COLO829 (cell line): ENCODE data around the gene MAP2K7.
"Not testable (repeated sequence)": the region's sequence is repeated elsewhere in the genome, so short reads cannot be mapped to it uniquely, and the experiment has no call there.

ENCODE experiments used
- DNase-seq: peaks from one replicate; pipeline ENCODE4 v3.0.0; 2012; ENCODE audit warnings: low spot score

The MAP2K7 gene

GRCh38 chr19:7883796-7884570 is 19.7 kb upstream of the MAP2K7 start:
- no peak for DNase-seq

GRCh38 chr19:7885818-7886217 is 17.9 kb upstream of the MAP2K7 start:
- no peak for DNase-seq

DNA sequence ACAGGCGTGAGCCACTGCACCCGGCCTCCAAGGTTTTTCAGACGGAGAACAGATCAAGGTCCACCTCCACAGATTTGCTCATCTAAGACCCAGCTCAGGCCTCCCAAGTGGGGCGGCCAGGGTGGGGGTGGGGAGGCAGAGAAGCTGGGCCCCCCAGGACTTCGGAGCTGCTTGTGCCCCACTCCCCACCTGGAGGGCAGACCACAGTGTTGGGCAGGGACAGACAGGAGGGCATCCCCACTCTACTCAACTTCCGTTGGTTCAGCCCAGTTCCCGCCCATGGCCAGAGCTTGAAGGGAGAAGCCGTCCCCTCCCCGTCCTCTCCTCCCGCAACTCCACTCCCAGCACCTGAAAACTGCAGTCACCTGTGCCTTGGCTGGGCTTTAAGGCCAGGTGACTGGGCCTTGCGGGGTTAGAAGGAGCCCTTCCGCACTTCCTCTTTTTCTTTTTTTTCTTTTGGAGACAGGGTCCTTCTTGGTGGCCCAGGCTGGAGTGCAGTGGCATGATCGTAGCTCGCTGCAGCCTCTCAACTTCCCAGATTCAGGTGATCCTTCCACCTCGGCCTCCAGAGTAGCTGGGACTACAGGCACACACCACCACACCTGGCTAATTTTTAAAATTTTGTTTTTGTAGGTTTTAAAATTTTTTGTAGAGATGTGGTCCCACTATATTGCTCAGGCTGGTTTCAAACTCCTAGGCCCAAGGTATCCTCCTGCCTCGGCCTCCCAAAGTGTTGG is 16.1 kb upstream of the MAP2K7 start:
- no peak for DNase-seq

- peak; percentile 42 for DNase-seq
Observed at GRCh38 chr19:7888145-7888825, 15.4 kb upstream of the MAP2K7 start, which contains the start of gene LRRC8E. LRRC8E (plus strand) TSS chr19:7888510; CDS start chr19:7895604, 7,094 bp downstream.

DNA sequence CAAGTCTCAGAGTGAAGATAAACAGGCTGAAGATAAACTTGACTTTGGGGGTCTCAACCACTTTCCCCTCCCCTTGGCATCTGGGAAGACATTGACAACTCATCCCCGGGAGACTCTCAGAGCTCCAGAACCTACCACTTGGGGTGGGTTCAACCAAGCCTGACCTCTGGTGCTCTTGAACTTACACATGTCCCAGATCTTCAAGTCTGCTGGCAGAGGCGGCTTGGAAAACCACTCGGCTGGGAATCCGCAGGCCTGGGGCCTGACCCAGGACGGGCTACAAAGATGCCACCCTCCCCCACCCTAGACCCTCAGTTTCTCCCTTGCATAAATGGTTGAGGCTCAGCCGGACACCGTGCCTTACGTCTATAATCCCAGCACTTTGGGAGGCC is 14.9 kb upstream of the MAP2K7 start:
- DNase-seq: no peak

DNA sequence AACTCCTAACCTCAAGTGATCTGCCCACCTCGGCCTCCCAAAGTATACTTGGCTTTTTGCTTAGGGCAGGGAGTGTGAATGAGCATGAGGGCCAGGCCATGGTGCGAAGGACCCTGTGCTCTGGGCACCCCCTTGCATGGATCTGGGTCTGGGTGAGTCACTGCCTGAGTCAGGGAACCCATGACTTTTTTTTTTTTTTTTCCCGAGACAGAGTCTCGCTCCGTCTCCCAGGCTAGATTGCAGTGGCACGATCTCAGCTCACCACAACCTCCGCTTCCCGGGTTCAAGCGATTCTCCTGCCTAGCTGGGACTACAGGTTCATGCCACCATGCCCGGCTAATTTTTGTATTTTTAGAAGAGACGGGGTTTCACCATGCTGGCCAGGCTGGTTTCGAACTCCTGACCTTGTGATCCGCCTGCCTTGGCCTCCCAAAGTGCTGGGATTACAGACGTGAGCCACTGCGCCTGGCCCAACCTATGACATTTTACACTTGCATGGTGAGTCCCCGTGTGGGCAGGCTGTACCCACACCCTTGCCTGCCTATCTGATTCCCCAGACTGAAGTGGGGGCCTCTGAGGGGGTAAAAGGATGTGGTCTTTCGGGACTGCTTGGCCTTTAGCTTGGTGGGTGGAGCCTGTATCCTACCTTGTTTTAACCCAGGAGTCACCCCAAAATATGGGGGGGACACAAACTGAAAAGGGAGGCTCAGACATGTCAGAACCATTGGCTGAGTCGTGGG is 10.1 kb upstream of the MAP2K7 start:
- not testable (repeated sequence) for DNase-seq

GRCh38 chr19:7894612-7895309 is 8.9 kb upstream of the MAP2K7 start:
- DNase-seq: no peak

DNA sequence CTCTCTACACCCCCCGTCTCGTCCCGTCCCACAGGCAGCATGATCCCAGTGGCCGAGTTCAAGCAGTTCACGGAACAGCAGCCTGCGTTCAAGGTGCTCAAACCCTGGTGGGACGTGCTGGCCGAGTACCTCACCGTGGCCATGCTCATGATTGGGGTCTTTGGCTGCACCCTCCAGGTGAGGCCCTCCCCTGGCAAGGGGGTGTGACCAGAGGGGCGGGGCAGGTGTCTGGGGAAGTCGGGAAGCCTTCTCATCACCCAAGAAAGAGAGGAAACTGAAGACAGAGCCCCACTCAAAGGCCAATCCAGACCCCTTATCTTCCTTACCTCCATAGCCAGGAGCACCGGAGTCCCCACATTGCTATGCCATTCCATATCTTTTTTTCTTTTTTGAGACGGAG is 8.1 kb upstream of the MAP2K7 start:
- DNase-seq: no peak

- no peak for DNase-seq
Observed at GRCh38 chr19:7897292-7897691, 6.4 kb upstream of the MAP2K7 start.

DNA sequence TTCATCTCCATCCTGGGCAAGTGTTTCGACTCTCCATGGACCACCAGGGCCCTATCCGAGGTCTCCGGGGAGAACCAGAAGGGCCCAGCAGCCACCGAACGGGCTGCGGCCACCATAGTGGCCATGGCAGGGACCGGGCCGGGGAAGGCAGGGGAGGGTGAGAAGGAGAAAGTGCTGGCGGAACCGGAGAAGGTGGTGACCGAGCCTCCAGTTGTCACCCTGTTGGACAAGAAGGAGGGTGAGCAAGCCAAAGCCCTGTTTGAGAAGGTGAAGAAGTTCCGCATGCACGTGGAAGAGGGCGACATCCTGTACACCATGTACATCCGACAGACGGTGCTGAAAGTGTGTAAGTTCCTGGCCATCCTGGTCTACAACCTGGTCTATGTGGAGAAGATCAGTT is 4.7 kb upstream of the MAP2K7 start:
- DNase-seq: no peak

DNA sequence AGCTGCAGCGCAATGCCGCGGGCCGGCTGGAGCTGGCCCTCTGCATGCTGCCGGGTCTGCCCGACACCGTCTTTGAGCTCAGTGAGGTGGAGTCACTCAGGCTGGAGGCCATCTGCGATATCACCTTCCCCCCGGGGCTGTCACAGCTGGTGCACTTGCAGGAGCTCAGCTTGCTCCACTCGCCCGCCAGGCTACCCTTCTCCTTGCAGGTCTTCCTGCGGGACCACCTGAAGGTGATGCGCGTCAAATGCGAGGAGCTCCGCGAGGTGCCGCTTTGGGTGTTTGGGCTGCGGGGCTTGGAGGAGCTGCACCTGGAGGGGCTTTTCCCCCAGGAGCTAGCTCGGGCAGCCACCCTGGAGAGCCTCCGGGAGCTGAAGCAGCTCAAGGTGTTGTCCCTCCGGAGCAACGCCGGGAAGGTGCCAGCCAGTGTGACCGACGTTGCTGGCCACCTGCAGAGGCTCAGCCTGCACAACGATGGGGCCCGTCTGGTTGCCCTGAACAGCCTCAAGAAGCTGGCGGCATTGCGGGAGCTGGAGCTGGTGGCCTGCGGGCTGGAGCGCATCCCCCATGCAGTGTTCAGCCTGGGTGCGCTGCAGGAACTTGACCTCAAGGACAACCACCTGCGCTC is 3.8 kb upstream of the MAP2K7 start:
- no peak for DNase-seq

DNA sequence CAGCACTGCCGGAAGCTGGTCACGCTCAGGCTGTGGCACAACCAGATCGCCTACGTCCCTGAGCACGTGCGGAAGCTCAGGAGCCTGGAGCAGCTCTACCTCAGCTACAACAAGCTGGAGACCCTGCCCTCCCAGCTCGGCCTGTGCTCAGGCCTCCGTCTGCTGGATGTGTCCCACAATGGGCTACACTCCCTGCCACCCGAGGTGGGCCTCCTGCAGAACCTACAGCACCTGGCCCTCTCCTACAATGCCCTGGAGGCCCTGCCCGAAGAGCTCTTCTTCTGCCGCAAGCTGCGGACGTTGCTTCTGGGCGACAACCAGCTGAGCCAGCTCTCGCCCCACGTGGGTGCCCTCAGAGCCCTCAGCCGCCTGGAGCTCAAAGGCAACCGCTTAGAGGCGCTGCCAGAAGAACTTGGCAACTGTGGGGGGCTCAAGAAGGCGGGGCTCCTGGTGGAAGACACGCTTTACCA is 3.2 kb upstream of the MAP2K7 start:
- no peak for DNase-seq

GRCh38 chr19:7900931-7901330 is 2.7 kb upstream of the MAP2K7 start:
- DNase-seq: no peak

GRCh38 chr19:7901337-7901736 is 2.3 kb upstream of the MAP2K7 start:
- no peak for DNase-seq

DNA sequence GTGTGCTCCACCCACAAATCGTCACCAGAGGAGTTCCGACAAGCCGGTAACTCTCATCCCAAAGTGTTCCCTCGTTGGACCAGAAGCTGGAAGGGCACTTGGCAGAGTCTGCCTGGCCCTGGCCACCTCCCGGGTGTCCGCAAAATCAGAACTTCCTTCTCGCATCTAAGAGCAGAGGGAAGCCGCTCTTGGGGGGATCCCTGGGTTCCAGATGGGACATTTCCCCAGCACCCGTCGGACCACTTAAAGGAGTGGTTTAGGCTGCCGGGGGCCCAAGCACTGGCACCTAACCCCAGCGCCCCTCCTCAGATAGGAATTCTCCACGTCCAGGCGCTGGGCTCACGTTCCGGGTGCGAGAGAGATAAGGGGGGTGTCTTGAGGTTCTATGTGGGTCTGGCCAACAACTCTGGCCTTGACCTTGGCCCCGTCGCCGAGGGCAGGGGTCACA is 857 bp upstream of the MAP2K7 start:
- DNase-seq: no peak

DNA sequence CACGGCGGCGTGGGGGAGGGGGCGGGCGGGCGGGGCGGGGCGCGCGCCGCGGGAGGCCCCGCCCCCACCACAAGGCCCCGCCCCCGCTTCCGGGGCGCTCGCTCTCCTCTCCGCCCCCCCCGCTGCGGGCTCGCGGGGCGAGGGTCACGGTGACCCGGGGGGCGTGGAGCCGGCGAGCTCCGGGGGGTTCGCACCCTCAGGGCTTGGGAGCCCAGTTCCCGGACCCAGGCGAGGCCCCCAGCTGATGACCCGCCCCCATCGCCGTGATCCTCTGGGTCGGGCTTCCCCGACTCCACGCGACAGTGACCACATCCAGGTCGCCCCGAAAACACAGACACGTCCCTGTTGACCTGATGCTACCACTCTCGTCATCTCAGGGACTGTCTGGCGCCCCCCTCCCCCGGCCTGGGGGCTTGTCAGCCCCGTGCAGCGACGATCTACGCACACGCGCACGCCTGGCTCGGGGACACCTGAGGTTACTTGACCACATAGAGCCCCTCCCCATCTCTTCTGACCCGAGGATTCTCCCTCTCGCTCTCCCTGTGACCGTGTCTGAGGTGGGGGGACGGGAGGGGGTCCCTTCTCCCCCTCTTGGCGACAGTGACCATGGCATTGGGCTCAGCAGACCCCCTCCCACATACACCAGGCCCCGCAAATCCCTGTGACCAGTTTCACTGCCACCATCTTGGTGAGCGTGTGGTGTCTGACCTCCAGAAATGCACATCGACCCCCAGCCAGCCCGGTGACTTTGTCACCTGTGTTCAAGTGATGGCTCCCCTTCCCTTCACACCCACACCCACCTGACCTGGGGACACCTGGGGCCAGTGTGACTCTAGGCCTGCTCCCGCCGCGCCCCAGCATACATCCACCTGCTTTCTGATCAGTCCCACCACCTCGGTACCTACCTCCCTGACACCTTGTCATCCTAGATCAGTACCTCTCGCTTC is 670 bp downstream of the MAP2K7 start:
- DNase-seq: peak; percentile 7

DNA sequence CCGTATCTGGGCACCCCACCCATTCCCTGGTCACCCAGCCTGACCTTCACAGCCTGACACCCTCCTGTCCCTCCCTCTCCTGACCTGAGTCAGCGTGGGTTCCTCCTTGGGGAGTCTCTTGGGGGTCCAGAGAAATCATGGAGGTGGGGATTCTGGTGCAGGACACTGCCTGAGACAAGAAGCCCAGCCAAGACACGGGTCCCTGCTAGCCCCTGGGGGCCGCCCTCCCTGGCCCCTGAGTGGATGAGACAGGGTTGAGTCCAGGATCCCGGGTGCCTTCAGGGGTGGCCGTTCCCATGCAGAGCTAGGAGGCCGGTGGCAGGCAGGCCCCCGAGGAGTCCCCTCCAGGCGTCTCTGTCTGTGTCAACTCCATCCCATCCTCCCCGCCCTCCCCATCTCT is 1.6 kb downstream of the MAP2K7 start:
- DNase-seq: no peak

- no peak for DNase-seq
Observed at GRCh38 chr19:7905859-7906258, 2.2 kb downstream of the MAP2K7 start.

GRCh38 chr19:7907122-7907521 is 3.4 kb downstream of the MAP2K7 start:
- no peak for DNase-seq

- DNase-seq: no peak
Observed at GRCh38 chr19:7907544-7907943, 3.9 kb downstream of the MAP2K7 start.
